Esophagus muscularis mucosa (tissue), 4 donors: ENCODE measurements around the gene QSOX2. TPM values are rescaled to one million over a fixed set of nuclear protein-coding genes. Genes with fewer than 3 reads are reported as not detected.

Experiments used
- DNase-seq: peaks from one replicate; pipeline ENCODE4 v3.0.0-alpha.2; 2017; ENCODE audit errors: extremely low spot score
- H3K27ac ChIP-seq, 4 donors: fragments of 200-600 bp; sonication (generic); replicated peaks in 1 of 4; 1 replicate in 3 of 4; 2 replicates in 1 of 4; pipeline ENCODE4 v1.5.1; 2016 to 2019; ENCODE audit warnings: mild to moderate bottlenecking in 1 of 4
- H3K27me3 ChIP-seq, 4 donors: fragments of 200-600 bp; sonication (generic); one replicate each; pipeline versions ENCODE4 v1.5.1 to v1.6.0; 2016 to 2019
- H3K36me3 ChIP-seq, 4 donors: fragments of 200-600 bp; sonication (generic); one replicate each; pipeline ENCODE4 v1.5.1; 2016 to 2019
- H3K4me1 ChIP-seq, 4 donors: fragments of 200-600 bp; sonication (generic); one replicate each; pipeline ENCODE4 v1.5.1; 2016 to 2019
- H3K4me3 ChIP-seq, 4 donors: fragments of 200-600 bp; sonication (generic); 1 replicate in 2 of 4; 2 replicates in 2 of 4; pipeline ENCODE4 v1.5.1; 2016 to 2019; ENCODE audit warnings: mild to moderate bottlenecking in 4 of 4, moderate library complexity in 1 of 4
- H3K9me3 ChIP-seq, 4 donors: fragments of 200-600 bp; sonication (generic); 1 replicate in 3 of 4; 2 replicates in 1 of 4; pipeline ENCODE4 v1.5.1; 2016 to 2019
- EP300 ChIP-seq: sonication (generic); formaldehyde crosslinking; IDR thresholded peaks from one replicate; pipeline ENCODE4 v1.6.1; 2017; ENCODE audit warnings: antibody characterized with exemption
- POLR2A ChIP-seq: fragments of 450-650 bp; IDR thresholded peaks from one replicate; pipeline ENCODE4 v1.6.1; 2017; ENCODE audit warnings: antibody characterized with exemption, moderate library complexity, mild to moderate bottlenecking, low read depth
- POLR2AphosphoS5 ChIP-seq, 2 donors: sonication (generic); formaldehyde crosslinking; IDR thresholded peaks; one replicate each; pipeline ENCODE4 v1.6.1; 2017; ENCODE audit warnings: antibody characterized with exemption in 2 of 2
- WGBS: methylation state at CpG from one replicate; pipeline ENCODE4 v1.1.5; 2018; 5-methylcytosine and 5-hydroxymethylcytosine counted together
- intact Hi-C: fragments of 100-400 bp; cut with DNase I; formaldehyde crosslinking; loops from one replicate; pipeline ENCODE4 v1.15.1; 2023
- total RNA-seq, 4 donors: library from RNA; depleted of rRNA; stranded (reverse); fragments of >200 nt; gene quantifications; one replicate each; pipeline versions ENCODE4 v1.1.0 to v1.2.1, GENCODE V29; 2016
- TF ChIP-seq, protein P1 (sequence below), 3 experiments: fragments of 200-600 bp in 2 of 3; fragments of 450-650 bp in 1 of 3; sonication (generic) in 2 of 3; IDR thresholded peaks; one replicate each; pipeline ENCODE4 v1.5.1; 2017 to 2019; ENCODE audit warnings: antibody characterized with exemption in 3 of 3, mild to moderate bottlenecking in 2 of 3, moderate library complexity in 1 of 3

Gene QSOX2
- total RNA-seq, 4 donors from 2014 or later = 5.4 to 7.6 (median 6.3) TPM

DNA sequence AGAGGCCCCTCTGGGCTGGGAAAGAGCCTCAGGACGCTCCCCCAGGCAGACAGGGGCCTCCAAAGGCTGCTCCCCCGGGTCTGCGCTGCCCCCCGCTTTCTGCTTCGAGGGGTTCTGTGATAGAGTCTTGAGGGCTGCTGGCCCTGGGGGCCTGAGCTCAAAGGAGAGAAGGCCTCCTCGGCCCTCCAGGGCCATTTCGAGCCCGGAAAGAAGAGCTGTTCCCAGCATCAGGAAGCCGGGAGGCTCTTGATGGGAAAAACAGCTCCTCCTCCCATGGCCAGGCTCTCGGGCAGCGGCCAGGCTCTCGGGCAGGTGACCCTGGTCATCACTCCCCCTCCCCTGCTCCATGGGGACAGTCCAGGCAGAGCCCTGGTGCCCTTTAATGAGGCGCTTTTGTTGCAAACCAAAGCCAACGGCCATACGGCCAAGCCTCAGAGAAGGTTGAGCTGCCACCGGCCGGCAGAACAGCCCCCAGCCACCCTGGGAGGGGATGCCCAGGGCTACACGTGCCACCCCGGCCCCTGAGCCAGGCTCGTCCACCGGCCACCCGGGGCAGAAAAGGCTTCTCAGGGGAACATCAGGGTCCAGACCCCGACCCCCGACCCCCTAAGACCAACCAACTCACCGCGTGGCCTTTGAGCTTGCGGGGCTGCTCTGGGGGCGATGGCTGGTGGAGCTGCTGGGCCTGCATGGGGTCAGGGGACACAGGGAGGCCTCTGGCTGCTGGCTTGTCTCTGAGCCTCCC is 16.2 kb upstream of the QSOX2 start:
- intact Hi-C loops = no loop called here
- no peaks in the 10 kb centered on the region for H3K9me3 ChIP-seq
- DNase-seq = no peak
- TF ChIP-seq, protein P1, sequence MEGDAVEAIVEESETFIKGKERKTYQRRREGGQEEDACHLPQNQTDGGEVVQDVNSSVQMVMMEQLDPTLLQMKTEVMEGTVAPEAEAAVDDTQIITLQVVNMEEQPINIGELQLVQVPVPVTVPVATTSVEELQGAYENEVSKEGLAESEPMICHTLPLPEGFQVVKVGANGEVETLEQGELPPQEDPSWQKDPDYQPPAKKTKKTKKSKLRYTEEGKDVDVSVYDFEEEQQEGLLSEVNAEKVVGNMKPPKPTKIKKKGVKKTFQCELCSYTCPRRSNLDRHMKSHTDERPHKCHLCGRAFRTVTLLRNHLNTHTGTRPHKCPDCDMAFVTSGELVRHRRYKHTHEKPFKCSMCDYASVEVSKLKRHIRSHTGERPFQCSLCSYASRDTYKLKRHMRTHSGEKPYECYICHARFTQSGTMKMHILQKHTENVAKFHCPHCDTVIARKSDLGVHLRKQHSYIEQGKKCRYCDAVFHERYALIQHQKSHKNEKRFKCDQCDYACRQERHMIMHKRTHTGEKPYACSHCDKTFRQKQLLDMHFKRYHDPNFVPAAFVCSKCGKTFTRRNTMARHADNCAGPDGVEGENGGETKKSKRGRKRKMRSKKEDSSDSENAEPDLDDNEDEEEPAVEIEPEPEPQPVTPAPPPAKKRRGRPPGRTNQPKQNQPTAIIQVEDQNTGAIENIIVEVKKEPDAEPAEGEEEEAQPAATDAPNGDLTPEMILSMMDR (IDR thresholded peaks at IDR 0.05) = no peak
- no peak for TF ChIP-seq EP300
- TF ChIP-seq POLR2A = no peak
- no peak for TF ChIP-seq POLR2AphosphoS5 (IDR thresholded peaks at IDR 0.05)
- peaks cover 0 to 18% (median 0%) of the 10 kb centered on the region in 4 donors for H3K27me3 ChIP-seq
- no peak overlapping the region for H3K4me3 ChIP-seq
- H3K4me1 ChIP-seq = peaks cover 0 to 3% (median 2%) of the 10 kb centered on the region in 4 donors
- no peaks in the 10 kb centered on the region for H3K36me3 ChIP-seq
- WGBS = 87% methylated on average over 16 of the region's 28 CpGs
- H3K27ac ChIP-seq = no peak overlapping the region

DNA sequence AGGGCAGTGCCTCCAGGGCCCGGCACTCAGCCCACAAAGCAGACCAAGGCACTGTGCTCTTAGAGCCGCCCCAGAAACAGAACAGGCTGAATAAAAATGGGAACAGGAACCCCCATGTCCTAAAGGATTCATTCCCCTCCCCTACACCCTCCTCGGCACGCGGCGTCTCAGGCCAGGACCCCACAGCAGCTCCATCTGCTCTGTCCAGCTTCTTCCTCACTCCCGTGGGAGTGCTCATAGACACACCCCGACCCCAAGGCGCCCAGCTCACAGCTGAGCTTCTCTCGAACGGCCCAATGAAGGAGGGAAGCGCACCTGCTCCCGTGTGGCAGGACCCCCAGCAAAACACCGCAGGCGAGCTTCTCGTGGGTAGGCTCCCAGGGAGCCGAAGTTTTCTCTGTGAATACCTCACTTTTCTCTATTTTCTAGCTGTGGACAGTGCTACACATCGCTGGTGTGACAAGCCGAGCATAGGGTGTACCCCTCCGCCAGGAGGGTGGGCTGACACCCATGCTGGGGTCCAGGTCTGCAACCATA is 15.4 kb upstream of the QSOX2 start:
- DNase-seq = no peak
- no peaks in the 10 kb centered on the region for H3K36me3 ChIP-seq
- H3K27me3 ChIP-seq = peaks cover 0 to 26% (median 0%) of the 10 kb centered on the region in 4 donors
- 78% methylated on average over 18 of the region's 20 CpGs for WGBS
- no peaks in the 10 kb centered on the region for H3K4me1 ChIP-seq
- no peak overlapping the region for H3K27ac ChIP-seq
- H3K9me3 ChIP-seq = no peaks in the 10 kb centered on the region
- H3K4me3 ChIP-seq = no peak overlapping the region
- no peak for TF ChIP-seq EP300
- TF ChIP-seq, protein P1 (IDR thresholded peaks at IDR 0.05) = no peak
- TF ChIP-seq POLR2A = no peak
- intact Hi-C loops = no loop called here

DNA sequence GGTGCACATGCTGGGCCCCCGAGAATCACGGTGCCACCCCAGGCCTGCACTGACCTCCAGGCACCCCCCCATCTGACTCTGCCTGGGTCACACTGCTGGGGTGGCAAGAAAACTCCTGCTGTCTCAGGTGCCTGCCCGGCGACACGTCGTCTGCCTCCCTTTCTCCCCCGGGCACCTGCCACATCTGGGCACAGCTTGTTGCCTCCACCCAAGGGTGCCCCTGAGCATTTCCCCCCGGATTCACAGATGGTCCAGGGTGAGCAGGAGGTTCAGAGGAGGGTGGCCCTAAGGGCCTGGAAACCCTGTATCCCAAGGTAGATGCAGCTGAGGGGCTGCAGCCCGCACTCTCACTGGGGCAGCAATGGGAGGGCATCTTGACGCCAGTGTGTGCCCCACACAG is 14.9 kb upstream of the QSOX2 start:
- no peak for DNase-seq
- H3K27ac ChIP-seq = no peak overlapping the region
- H3K36me3 ChIP-seq = no peaks in the 10 kb centered on the region
- H3K4me1 ChIP-seq = no peaks in the 10 kb centered on the region
- no peak overlapping the region for H3K4me3 ChIP-seq
- H3K27me3 ChIP-seq = peaks cover 0 to 31% (median 0%) of the 10 kb centered on the region in 4 donors
- H3K9me3 ChIP-seq = no peaks in the 10 kb centered on the region
- no peak for TF ChIP-seq POLR2AphosphoS5 (IDR thresholded peaks at IDR 0.05)
- TF ChIP-seq EP300 = no peak
- TF ChIP-seq, protein P1 (IDR thresholded peaks at IDR 0.05) = no peak
- TF ChIP-seq POLR2A = no peak
- 94% methylated on average over 7 of the region's 10 CpGs for WGBS
- intact Hi-C loops = no loop called here

DNA sequence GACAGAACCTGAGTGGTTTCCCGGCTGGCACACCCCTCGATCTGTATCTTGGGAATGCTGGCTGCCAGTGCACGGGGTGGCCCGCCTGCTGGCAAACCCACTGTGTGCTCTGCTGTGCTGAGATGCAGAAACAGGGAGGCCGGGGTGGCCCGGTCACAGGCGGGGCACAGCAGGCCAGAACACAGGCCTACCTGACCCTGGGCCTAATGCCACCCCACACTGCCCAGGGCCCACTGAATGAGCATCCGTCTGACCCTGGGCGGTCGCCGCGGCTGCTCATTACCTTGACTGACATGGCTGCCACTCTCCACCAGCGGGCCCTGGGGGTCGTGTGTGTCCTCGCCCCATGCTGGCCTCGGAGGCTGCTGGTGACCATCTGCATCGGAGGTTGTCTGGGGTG is 14.2 kb upstream of the QSOX2 start:
- Histone ChIP-seq H3K27me3 (peaks cover 0 to 38% (median 0%) of the 10 kb centered on the region in 4 donors), H3K27ac (no peak overlapping the region), H3K4me1 (peaks cover 0 to 2% (median 0%) of the 10 kb centered on the region in 4 donors), H3K36me3 (no peaks in the 10 kb centered on the region), H3K4me3 (no peak overlapping the region), H3K9me3 (no peaks in the 10 kb centered on the region)
- TF ChIP-seq POLR2AphosphoS5 (IDR thresholded peaks at IDR 0.05) (no peak), EP300 (no peak), POLR2A (no peak)
- TF ChIP-seq, protein P1 (IDR thresholded peaks at IDR 0.05) = no peak
- no peak for DNase-seq
- intact Hi-C loops = no loop called here
- no CpG with 5 or more reads among the region's 17 CpGs for WGBS

DNA sequence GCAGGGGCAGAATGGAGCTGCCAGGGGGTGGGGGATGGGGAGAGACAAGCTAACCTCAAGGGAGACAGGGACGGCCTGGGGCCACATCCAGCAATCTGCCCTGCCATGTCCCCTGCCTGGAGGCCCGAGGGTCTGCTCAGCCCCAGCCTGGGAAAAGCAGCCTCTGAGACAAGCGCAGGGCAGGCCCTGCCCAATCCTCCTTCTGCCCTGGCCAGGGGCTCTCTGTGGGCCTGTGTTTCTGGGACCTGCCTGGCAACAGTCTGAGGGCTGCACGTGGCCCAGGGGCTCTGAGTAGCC is 13.9 kb upstream of the QSOX2 start:
- TF ChIP-seq, protein P1 (IDR thresholded peaks at IDR 0.05) = no peak
- TF ChIP-seq POLR2A (no peak), POLR2AphosphoS5 (IDR thresholded peaks at IDR 0.05) (no peak), EP300 (no peak)
- Histone ChIP-seq H3K27ac (no peak overlapping the region), H3K36me3 (no peaks in the 10 kb centered on the region), H3K27me3 (peaks cover 0 to 41% (median 0%) of the 10 kb centered on the region in 4 donors), H3K9me3 (no peaks in the 10 kb centered on the region), H3K4me1 (peaks cover 0 to 3% (median 0%) of the 10 kb centered on the region in 4 donors), H3K4me3 (no peak overlapping the region)
- DNase-seq = no peak
- 56% methylated on average over 1 of the region's 4 CpGs for WGBS
- intact Hi-C loops = no loop called here
